LNCaP clone FGC (cell line): ENCODE measurements around the gene PTGR3.
A peak's percentile ranks its signal among the peaks of the same experiment; 100 is the strongest.

Source experiments
- DNase-seq: peaks from one replicate; pipeline ENCODE4 v3.0.0-alpha.2; 2011; ENCODE audit warnings: low read depth
- H3K4me3 ChIP-seq: 2 replicates; pipeline ENCODE4 v1.5.1; 2011; ENCODE audit warnings: mild to moderate bottlenecking, low read depth, low read length, control low read depth
- CTCF ChIP-seq: IDR thresholded peaks from 2 replicates; pipeline ENCODE4 v1.5.1; 2012; ENCODE audit warnings: mild to moderate bottlenecking; ENCODE audit not compliant: control insufficient read depth, insufficient read depth; ENCODE audit errors: extremely low read depth

Gene PTGR3

GRCh38 chr18:75251466-75251865, 42.5 kb upstream of the PTGR3 start:
- no peak for DNase-seq
- no peak for TF ChIP-seq CTCF
- no peak overlapping the region for H3K4me3 ChIP-seq

- no peak for DNase-seq
- no peak overlapping the region for H3K4me3 ChIP-seq
- TF ChIP-seq CTCF, result no peak
Observed at GRCh38 chr18:75250471-75250821, 41.5 kb upstream of the PTGR3 start.

GRCh38 chr18:75249672-75250470, 40.9 kb upstream of the PTGR3 start:
- H3K4me3 ChIP-seq, result no peak overlapping the region
- DNase-seq, result no peak
- no peak for TF ChIP-seq CTCF

- no peak overlapping the region for H3K4me3 ChIP-seq
- DNase-seq, result no peak
- no peak for TF ChIP-seq CTCF
Observed at GRCh38 chr18:75249175-75249518, 40.2 kb upstream of the PTGR3 start.

- no peak for DNase-seq
- peak overlapping the region; percentile 47 for H3K4me3 ChIP-seq
- TF ChIP-seq CTCF, result no peak
Observed at GRCh38 chr18:75248426-75249174, 39.7 kb upstream of the PTGR3 start.

GRCh38 chr18:75247611-75248421, 38.9 kb upstream of the PTGR3 start:
- H3K4me3 ChIP-seq, result peak overlapping the region; percentile 47
- no peak for TF ChIP-seq CTCF
- DNase-seq, result no peak
